ENCODE results near the gene CANT1. TPM values are rescaled to one million over a fixed set of nuclear protein-coding genes. Genes with fewer than 3 reads are reported as not detected.
A peak's percentile ranks its signal among the peaks of the same experiment; 100 is the strongest.

The CANT1 gene
- total RNA-seq, 2 experiments from 2014 or later: 28.3 to 30.0 TPM

- Mint-ChIP-seq H3K9me3 (no peaks in the 10 kb centered on the region), H3K4me1 (ENCODE audit: low read depth) (peaks cover 63% of the 10 kb centered on the region), H3K4me3 (peak overlapping the region; percentile 43), H3K27ac (peak overlapping the region; percentile 91), H3K36me3 (ENCODE audit: low read depth) (peaks cover 35% of the 10 kb centered on the region), H3K27me3 (no peaks in the 10 kb centered on the region)
- ChIA-PET POLR2A (interaction anchor here (1.2 kb wide), 1 partner anchor 11 kb away, joined by 3 read pairs; no protein-coding TSS in a partner anchor), CTCF (interaction anchor here (1.2 kb wide), 1 partner anchor 36 kb away, joined by 3 read pairs; no protein-coding TSS in a partner anchor)
- H3K36me3 ChIP-seq (ENCODE audit: insufficient read depth, low read length): peaks cover 21% of the 10 kb centered on the region
- peaks cover 54% of the 10 kb centered on the region for H3K4me1 ChIP-seq (ENCODE audit: insufficient read depth, low read length)
- TF ChIP-seq CTCF (IDR thresholded peaks at IDR 0.05): no peak
- DNase-seq (no peak), ATAC-seq (ENCODE audit: poor library complexity) (no peak)
- no peaks in the 10 kb centered on the region for H3K9me3 ChIP-seq (ENCODE audit: control insufficient read depth in 1 of 2, insufficient read depth in 1 of 2, low read length in 2 of 2)
- H3K27ac ChIP-seq (ENCODE audit: low read depth in 1 of 2, low read length in 2 of 2): peak overlapping the region in 1 of 2 donors; percentile 15
- H3K27me3 ChIP-seq (ENCODE audit: control insufficient read depth in 1 of 2, insufficient read depth in 2 of 2, low read length in 2 of 2): no peaks in the 10 kb centered on the region
- no peak overlapping the region for H3K4me3 ChIP-seq (ENCODE audit: low read length)
- intact Hi-C loops (cut with DNase I, micrococcal nuclease): no loop called here
These were observed 3.5 kb downstream of the CANT1 start for GRCh38 chr17:79006046-79006445.

- Mint-ChIP-seq H3K27ac (peak overlapping the region; percentile 91), H3K27me3 (no peaks in the 10 kb centered on the region), H3K4me1 (ENCODE audit: low read depth) (peaks cover 60% of the 10 kb centered on the region), H3K4me3 (peak overlapping the region; percentile 43), H3K9me3 (no peaks in the 10 kb centered on the region), H3K36me3 (ENCODE audit: low read depth) (peaks cover 43% of the 10 kb centered on the region)
- no peaks in the 10 kb centered on the region for H3K9me3 ChIP-seq (ENCODE audit: control insufficient read depth in 1 of 2, insufficient read depth in 1 of 2, low read length in 2 of 2)
- intact Hi-C loops (cut with DNase I, micrococcal nuclease): no loop called here
- H3K4me3 ChIP-seq (ENCODE audit: low read length): no peak overlapping the region
- DNase-seq: peak in 4 of 14 experiments; percentile 20 to 54 (median 33)
- peaks cover 28% of the 10 kb centered on the region for H3K36me3 ChIP-seq (ENCODE audit: insufficient read depth, low read length)
- peak; percentile 49 for ATAC-seq (ENCODE audit: poor library complexity)
- CTCF ChIA-PET: interaction anchor here (1.2 kb wide), 1 partner anchor 37 kb away, joined by 3 read pairs; no protein-coding TSS in a partner anchor
- no peak for TF ChIP-seq CTCF (IDR thresholded peaks at IDR 0.05)
- H3K27ac ChIP-seq (ENCODE audit: low read depth in 1 of 2, low read length in 2 of 2): no peak overlapping the region
- POLR2A ChIA-PET: interaction anchor here (1.2 kb wide), 1 partner anchor 12 kb away, joined by 3 read pairs; no protein-coding TSS in a partner anchor
- no peaks in the 10 kb centered on the region for H3K27me3 ChIP-seq (ENCODE audit: control insufficient read depth in 1 of 2, insufficient read depth in 2 of 2, low read length in 2 of 2)
- peaks cover 51% of the 10 kb centered on the region for H3K4me1 ChIP-seq (ENCODE audit: insufficient read depth, low read length)
These were observed 4.3 kb downstream of the CANT1 start for GRCh38 chr17:79005063-79005861.

GRCh38 chr17:79003661-79004411 is 5.7 kb downstream of the CANT1 start:
- Mint-ChIP-seq H3K4me3 (no peak overlapping the region), H3K36me3 (ENCODE audit: low read depth) (peaks cover 50% of the 10 kb centered on the region), H3K4me1 (ENCODE audit: low read depth) (peaks cover 55% of the 10 kb centered on the region), H3K27ac (peak overlapping the region; percentile 64), H3K27me3 (no peaks in the 10 kb centered on the region), H3K9me3 (no peaks in the 10 kb centered on the region)
- ATAC-seq (ENCODE audit: poor library complexity) (no peak), DNase-seq (no peak)
- TF ChIP-seq CTCF (IDR thresholded peaks at IDR 0.05): no peak
- no peaks in the 10 kb centered on the region for H3K27me3 ChIP-seq (ENCODE audit: control insufficient read depth in 1 of 2, insufficient read depth in 2 of 2, low read length in 2 of 2)
- H3K4me1 ChIP-seq (ENCODE audit: insufficient read depth, low read length): peaks cover 40% of the 10 kb centered on the region
- no peak overlapping the region for H3K4me3 ChIP-seq (ENCODE audit: low read length)
- H3K9me3 ChIP-seq (ENCODE audit: control insufficient read depth in 1 of 2, insufficient read depth in 1 of 2, low read length in 2 of 2): no peaks in the 10 kb centered on the region
- ChIA-PET CTCF (no interaction called here), POLR2A (no interaction called here)
- peaks cover 36% of the 10 kb centered on the region for H3K36me3 ChIP-seq (ENCODE audit: insufficient read depth, low read length)
- intact Hi-C loops (cut with DNase I, micrococcal nuclease): no loop called here
- H3K27ac ChIP-seq (ENCODE audit: low read depth in 1 of 2, low read length in 2 of 2): no peak overlapping the region
